Lung microvascular endothelial cell (primary cell): ENCODE data around the gene GNAL. TPM values are rescaled to one million over a fixed set of nuclear protein-coding genes. Genes with fewer than 3 reads are reported as not detected.
"Not testable (repeated sequence)": the region's sequence is repeated elsewhere in the genome, so short reads cannot be mapped to it uniquely, and the experiment has no call there.

Experiments
- DNase-seq, 2 donors: peaks; one replicate each; pipeline versions ENCODE4 v3.0.0 to v3.0.0-alpha.2; 2010; ENCODE audit warnings: low read depth in 2 of 2
- total RNA-seq: library from RNA; depleted of rRNA; stranded (reverse); fragments of >200 nt; gene quantifications from 2 replicates; pipeline ENCODE4 v1.2.1, GENCODE V29; 2014

Gene GNAL
- total RNA-seq, 1 donor from 2014 or later, result under 0.01 TPM

GRCh38 chr18:11849279-11849678, 160.2 kb downstream of the GNAL start:
- DNase-seq, result no peak

- DNase-seq, result peak; percentile 70 to 86
Measured at GRCh38 chr18:11849841-11850634, 161.0 kb downstream of the GNAL start.

- peak; percentile 77 to 85 for DNase-seq
Measured at GRCh38 chr18:11850821-11851145, 161.7 kb downstream of the GNAL start.

- peak; percentile 99 for DNase-seq
Measured at GRCh38 chr18:11851146-11851805, 162.2 kb downstream of the GNAL start, which contains the start of gene CHMP1B. TSS of gene CHMP1B (plus strand) at chr18:11851413. CDS start at chr18:11851512, 99 bp downstream.

- DNase-seq, result peak; percentile 61 to 63
Measured at GRCh38 chr18:11851806-11852337, 162.8 kb downstream of the GNAL start.

GRCh38 chr18:11854554-11854953, 165.5 kb downstream of the GNAL start:
- not testable (repeated sequence) for DNase-seq

- peak; percentile 80 to 99 for DNase-seq
Measured at GRCh38 chr18:11857177-11857887, 168.3 kb downstream of the GNAL start.

- no peak for DNase-seq
Measured at GRCh38 chr18:11859282-11859830, 170.3 kb downstream of the GNAL start.

- DNase-seq, result peak; percentile 89 to 90
Measured at GRCh38 chr18:11859903-11860407, 170.9 kb downstream of the GNAL start.

GRCh38 chr18:11860594-11861450, 171.8 kb downstream of the GNAL start:
- no peak for DNase-seq

GRCh38 chr18:11861583-11862288, 172.7 kb downstream of the GNAL start:
- DNase-seq, result no peak

- DNase-seq, result no peak
Measured at GRCh38 chr18:11862468-11863137, 173.5 kb downstream of the GNAL start.

- DNase-seq, result no peak
Measured at GRCh38 chr18:11864471-11864870, 175.4 kb downstream of the GNAL start.

GRCh38 chr18:11865071-11865470, 176.0 kb downstream of the GNAL start:
- no peak for DNase-seq

GRCh38 chr18:11866329-11866728, 177.3 kb downstream of the GNAL start:
- DNase-seq, result no peak

GRCh38 chr18:11866764-11867163, 177.7 kb downstream of the GNAL start:
- DNase-seq, result no peak

GRCh38 chr18:11868230-11868629, 179.2 kb downstream of the GNAL start:
- DNase-seq, result no peak

- peak in 1 of 2 donors; percentile 29 for DNase-seq
Measured at GRCh38 chr18:11871501-11871900, 182.4 kb downstream of the GNAL start.

- peak; percentile 60 to 83 for DNase-seq
Measured at GRCh38 chr18:11872479-11873136, 183.5 kb downstream of the GNAL start.
